GM18499 (cell line): ENCODE measurements around the gene DPYSL3.
"Not testable (repeated sequence)": the region's sequence is repeated elsewhere in the genome, so short reads cannot be mapped to it uniquely, and the experiment has no call there.

Experiments used
- ATAC-seq: cut with Tn5 transposase; IDR thresholded peaks from one replicate; pipeline ENCODE4 v1.9.1; 2021; ENCODE audit warnings: moderate number of reproducible peaks; ENCODE audit not compliant: insufficient read depth, unreplicated experiment

The DPYSL3 gene

GRCh38 chr5:147384346-147385193, 125.3 kb downstream of the DPYSL3 start:
- ATAC-seq, result no peak

DNA sequence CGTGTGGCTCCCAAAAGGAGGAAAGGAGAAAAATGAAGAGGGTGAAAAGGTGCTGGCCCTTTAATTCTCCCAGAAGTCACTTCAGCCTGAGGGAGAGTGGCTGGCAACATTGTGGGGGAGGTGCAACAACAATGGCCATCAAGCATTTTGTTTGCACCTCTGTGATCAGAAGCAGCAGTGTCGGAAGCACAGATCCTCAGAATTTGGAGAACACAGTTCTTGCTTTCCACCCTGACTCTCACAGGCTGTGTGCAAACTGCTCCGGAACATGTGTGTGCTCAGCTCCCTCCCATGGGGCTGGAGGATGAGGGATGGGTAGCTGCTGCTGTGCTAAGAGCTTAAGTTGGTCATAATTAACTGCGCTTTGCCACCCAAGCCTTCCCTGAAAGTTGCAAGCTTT, 127.1 kb downstream of the DPYSL3 start:
- ATAC-seq, result no peak

DNA sequence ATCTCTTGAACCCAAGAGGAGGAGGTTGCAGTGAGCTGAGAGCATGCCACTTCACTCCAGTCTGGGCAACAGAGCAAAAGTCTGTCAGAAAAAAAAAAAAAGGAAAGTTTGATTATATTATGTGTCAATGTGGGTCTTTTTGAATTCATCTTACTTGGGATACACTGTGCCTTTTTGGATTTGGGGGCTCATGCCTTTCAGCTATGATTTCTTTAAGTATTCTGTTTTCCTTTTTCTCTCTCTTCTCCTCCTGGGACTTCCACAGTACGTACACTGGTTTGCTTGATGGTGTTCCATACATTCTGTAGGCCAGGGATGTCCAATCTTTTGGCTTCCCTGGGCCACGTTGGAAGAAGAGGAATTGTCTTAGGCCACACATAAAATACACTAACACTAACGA, 128.3 kb downstream of the DPYSL3 start:
- no peak for ATAC-seq

DNA sequence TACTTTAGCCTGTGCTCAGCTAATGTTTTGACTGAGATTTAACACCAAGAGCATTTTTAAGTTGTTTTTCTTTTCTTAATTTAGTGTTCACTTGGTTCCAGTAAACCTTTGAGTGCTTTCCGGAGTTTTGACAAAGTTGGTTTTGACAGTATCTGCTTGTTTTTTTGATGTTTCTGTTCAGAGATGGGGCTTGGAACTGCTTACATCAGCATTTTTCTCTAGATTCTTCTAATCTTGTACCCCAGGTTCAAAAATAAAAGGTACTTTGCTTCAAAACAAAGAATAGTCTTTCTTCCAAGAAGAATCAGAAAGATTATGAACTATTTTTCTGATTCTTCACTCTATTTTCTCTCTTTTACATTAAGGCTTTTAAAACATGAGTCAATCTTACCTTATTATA, 132.2 kb downstream of the DPYSL3 start:
- ATAC-seq, result no peak

DNA sequence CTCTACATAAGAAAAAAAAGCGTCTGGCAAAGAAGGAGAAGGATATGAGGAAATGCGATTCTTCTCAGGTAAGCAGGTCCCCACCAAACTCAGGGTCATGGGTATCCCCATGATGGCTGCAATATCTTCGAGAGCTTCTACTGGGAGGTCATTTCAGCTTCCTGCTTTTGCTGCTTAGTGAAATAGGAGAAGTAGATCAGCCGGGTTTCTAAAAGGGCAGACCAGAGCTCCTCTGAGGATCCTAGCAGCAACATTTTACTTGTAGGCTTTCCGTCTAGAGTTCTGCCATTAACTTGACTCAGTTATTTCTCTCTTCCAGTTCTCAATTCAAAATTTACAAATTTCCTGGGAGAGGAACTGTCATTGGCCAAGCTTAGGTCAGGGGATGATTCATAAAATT, 134.7 kb downstream of the DPYSL3 start:
- no peak for ATAC-seq

DNA sequence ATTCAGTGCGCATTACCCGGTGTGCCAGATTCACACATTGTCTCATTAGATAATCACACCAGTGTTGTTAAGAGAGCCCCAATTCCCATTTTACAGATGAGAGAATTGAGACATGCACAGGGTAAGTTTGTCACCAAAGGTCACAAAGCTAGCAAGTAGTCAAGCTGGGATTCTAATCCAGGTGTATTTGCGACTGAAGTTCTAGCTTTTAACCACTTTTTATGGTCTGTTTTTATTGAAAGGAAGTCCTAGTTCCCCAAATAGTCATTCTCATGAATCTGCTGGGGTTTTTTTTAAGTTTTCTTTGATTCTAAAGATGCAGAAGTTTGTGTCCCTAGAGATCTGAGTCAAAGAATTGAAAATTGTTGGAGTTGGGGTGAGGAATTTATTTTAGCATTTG, 136.5 kb downstream of the DPYSL3 start:
- ATAC-seq, result no peak

- no peak for ATAC-seq
These were observed 137.7 kb downstream of the DPYSL3 start for GRCh38 chr5:147372191-147372590.

- no peak for ATAC-seq
These were observed 138.6 kb downstream of the DPYSL3 start for GRCh38 chr5:147371290-147371689.

- no peak for ATAC-seq
These were observed 140.0 kb downstream of the DPYSL3 start for GRCh38 chr5:147369742-147370374.

GRCh38 chr5:147367381-147367780, 142.5 kb downstream of the DPYSL3 start:
- ATAC-seq, result not testable (repeated sequence)

DNA sequence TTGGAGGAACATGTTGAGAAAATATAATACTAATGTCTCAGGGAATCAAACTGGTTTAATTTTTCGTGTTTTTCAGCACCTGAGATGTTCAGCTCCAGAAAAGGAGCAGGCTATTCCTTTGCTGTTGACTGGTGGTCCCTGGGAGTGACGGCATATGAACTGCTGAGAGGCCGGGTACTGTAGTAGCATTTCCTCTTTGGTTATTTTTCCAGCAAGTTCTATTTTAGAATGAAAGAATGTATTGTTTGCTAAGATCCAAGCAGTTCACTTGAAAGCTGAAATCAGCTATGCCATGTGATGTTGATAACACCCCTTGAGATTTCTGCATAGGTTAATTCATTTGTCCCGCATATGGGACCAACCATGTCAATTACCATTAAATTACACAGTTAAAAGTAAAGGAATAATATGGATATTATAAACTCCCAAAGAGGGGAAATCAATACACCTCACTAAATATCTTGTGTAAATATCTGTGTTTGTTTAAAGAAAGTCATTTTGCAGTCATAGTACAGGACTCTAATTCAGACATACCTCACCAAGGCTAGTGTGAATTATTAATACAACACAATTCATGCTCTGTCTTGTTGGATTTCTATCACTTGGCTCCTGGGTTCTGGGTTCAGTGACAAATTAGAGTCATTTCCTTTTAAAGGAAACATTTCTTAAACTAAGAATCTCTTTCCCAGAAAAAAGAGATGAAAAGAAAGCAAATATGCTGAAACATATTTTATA, 148.3 kb downstream of the DPYSL3 start:
- no peak for ATAC-seq

GRCh38 chr5:147360816-147361215, 149.1 kb downstream of the DPYSL3 start:
- ATAC-seq, result no peak

DNA sequence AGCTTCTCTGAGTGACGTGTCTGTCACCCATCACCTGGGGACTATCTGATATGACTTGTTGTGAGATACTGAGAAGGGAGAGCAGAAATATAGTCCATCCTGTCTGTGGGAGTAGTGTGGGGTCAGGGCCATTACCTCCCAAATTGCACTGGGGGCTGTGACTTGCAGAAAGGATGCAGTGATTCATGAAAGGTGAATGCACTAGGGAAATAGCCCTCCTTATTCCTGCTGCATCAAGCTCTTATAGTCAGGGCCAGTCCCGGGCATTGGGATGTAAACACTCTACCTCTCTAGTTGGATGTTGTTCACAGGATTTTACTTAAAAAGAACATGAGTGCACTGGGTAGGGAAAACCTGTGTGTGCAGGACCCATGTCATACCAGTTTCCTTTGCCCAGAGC, 150.3 kb downstream of the DPYSL3 start:
- ATAC-seq, result no peak

DNA sequence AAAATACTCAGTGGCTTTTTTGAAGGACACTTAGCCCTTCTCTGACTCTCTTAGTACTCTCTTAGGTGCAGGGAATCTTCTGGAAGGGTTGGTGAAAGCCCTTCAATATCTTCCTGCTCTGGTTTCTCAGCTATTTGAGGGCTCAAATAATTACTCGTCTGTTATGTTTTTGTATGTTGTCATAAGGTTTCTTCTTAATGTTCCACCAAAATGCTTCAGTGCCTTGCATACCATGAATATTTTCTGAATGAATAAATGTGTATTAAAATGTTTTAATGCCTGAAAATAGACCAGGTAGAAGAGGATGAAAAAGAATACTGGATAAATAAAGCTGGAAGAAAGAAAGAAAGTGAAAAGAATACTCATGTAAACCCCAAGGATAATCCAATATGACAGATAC, 150.8 kb downstream of the DPYSL3 start:
- no peak for ATAC-seq

DNA sequence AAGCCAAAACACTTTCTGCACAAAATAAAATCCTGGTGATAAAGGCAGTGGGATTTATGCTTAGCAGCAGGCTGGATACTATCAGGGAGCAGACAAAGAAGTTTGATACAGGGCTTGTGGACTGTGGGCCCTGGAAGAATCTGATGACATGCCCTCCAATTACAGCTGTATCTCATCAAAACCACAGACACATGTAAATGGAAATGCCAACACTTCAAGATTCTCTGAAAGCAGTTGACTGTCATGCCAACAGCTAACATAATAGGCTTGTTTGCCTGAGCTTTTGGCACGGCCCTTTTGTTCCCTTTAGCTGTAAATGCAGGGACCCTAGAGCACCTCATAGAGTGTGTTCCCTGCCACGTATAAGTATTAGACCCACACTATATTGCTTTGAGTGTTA, 160.6 kb downstream of the DPYSL3 start:
- no peak for ATAC-seq

GRCh38 chr5:147348451-147348850, 161.4 kb downstream of the DPYSL3 start:
- no peak for ATAC-seq

- no peak for ATAC-seq
These were observed 161.8 kb downstream of the DPYSL3 start for GRCh38 chr5:147348046-147348445.

GRCh38 chr5:147346006-147346561, 163.8 kb downstream of the DPYSL3 start:
- no peak for ATAC-seq

DNA sequence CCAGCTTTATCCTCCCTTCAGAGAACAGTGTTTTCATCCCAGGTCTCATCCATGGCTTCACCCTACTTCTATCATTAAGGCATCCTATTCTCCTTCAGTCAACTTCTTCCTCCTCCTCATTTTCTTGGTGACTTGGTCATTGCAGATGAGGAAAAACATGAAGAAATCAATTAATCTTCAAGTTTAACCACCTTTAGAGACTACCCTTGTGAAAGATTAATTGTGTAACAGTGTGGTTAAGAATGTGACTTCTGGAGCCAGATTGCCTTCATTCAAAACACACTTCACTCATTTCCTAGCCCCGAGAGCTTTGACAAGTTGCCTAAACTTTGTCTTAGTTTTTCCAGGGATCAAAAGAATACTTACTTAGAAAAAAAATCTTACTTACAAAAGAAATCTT, 165.0 kb downstream of the DPYSL3 start:
- no peak for ATAC-seq

DNA sequence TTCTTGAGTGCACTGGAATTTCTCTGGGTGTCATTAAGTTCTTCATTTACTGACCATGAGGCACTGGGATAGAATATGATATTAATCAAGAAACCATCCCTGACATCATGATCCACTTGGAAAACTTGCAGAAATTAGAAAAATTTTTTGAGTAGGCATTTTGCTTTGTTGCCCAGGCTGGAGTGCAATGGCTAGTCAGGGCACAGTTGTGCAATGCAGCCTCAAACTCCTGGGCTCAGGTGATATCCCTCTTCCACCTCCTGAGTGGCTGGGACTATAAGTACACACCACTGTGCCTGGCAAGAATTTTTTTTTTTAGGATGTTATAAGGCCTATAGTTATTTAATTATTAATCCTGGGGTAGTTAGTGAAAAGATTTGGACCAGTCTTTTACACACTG, 168.5 kb downstream of the DPYSL3 start:
- ATAC-seq, result no peak

GRCh38 chr5:147340941-147341340, 168.9 kb downstream of the DPYSL3 start:
- ATAC-seq, result no peak
